Measurements from ENCODE around the gene AUNIP.

DNA sequence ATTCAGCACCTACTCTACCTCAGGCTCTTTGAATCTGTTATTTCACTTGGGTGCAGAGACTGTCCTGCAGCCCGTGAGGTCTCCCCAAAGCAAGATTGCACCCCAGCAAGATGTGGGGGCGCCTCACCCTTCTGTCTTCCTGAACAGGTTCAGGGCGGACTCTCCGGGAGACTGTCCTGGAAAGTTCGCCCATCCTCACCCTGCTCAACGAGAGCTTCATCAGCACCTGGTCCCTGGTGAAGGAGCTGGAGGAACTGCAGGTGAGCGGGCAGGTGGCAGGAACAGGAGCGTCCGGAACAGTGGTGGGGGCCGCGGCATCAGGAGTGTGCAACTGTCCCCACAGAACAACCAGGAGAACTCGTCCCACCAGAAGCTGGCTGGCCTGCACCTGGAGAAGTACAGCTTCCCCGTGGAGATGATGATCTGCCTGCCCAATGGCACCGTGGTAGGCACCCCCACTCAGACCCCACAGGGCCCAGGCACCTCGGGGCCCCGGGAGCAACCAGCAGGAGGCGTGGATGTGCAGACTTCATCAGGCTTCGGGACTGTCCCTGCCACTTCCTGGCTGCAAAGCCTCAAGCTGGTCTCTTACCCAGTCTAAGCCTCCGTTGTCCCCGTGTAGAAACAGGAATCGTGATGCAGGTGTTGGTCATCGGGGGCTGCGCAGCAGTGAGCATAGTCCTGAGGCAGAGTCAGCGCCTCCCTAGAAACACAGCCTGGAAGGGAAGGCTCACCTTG is 45.4 kb downstream of the AUNIP start:
- TF ChIP-seq, protein P1, sequence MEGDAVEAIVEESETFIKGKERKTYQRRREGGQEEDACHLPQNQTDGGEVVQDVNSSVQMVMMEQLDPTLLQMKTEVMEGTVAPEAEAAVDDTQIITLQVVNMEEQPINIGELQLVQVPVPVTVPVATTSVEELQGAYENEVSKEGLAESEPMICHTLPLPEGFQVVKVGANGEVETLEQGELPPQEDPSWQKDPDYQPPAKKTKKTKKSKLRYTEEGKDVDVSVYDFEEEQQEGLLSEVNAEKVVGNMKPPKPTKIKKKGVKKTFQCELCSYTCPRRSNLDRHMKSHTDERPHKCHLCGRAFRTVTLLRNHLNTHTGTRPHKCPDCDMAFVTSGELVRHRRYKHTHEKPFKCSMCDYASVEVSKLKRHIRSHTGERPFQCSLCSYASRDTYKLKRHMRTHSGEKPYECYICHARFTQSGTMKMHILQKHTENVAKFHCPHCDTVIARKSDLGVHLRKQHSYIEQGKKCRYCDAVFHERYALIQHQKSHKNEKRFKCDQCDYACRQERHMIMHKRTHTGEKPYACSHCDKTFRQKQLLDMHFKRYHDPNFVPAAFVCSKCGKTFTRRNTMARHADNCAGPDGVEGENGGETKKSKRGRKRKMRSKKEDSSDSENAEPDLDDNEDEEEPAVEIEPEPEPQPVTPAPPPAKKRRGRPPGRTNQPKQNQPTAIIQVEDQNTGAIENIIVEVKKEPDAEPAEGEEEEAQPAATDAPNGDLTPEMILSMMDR (IDR thresholded peaks at IDR 0.05), result no peak
- TF ChIP-seq POLR2A (IDR thresholded peaks at IDR 0.05) (no peak), POLR2AphosphoS5 (IDR thresholded peaks at IDR 0.05; ENCODE audit: insufficient read depth in 1 of 2, low read depth in 1 of 2) (no peak)
